GM12875 (cell line): ENCODE measurements around the gene PLEKHA6.

Experiments
- H3K4me3 ChIP-seq: one replicate; pipeline ENCODE4 v1.5.1; 2011; ENCODE audit warnings: low read depth, low read length, control low read depth
- CTCF ChIP-seq: IDR thresholded peaks from 2 replicates; pipeline ENCODE4 v1.5.1; 2011; ENCODE audit warnings: low read depth, mild to moderate bottlenecking, control low read depth, inconsistent platforms, low read length, moderate library complexity, borderline replicate concordance; ENCODE audit not compliant: insufficient read depth

Gene PLEKHA6

GRCh38 chr1:204327359-204327758, 32.4 kb downstream of the PLEKHA6 start:
- TF ChIP-seq CTCF, result no peak
- no peak overlapping the region for H3K4me3 ChIP-seq

GRCh38 chr1:204326771-204327300, 32.9 kb downstream of the PLEKHA6 start:
- H3K4me3 ChIP-seq, result no peak overlapping the region
- no peak for TF ChIP-seq CTCF

GRCh38 chr1:204325944-204326343, 33.8 kb downstream of the PLEKHA6 start:
- no peak overlapping the region for H3K4me3 ChIP-seq
- TF ChIP-seq CTCF, result no peak

- no peak overlapping the region for H3K4me3 ChIP-seq
- TF ChIP-seq CTCF, result no peak
These were observed 35.8 kb downstream of the PLEKHA6 start for GRCh38 chr1:204323887-204324286.

GRCh38 chr1:204322339-204322868, 37.3 kb downstream of the PLEKHA6 start:
- no peak overlapping the region for H3K4me3 ChIP-seq
- no peak for TF ChIP-seq CTCF

GRCh38 chr1:204321665-204322064, 38.1 kb downstream of the PLEKHA6 start:
- H3K4me3 ChIP-seq, result no peak overlapping the region
- TF ChIP-seq CTCF, result no peak

- H3K4me3 ChIP-seq, result no peak overlapping the region
- TF ChIP-seq CTCF, result no peak
These were observed 38.7 kb downstream of the PLEKHA6 start for GRCh38 chr1:204321051-204321450.
